ENCODE data around the gene ANKH.

Gene ANKH

GRCh38 chr5:14678773-14679334 lies 192.7 kb downstream of the ANKH start:
- no peak for DNase-seq

GRCh38 chr5:14676320-14676719 lies 195.3 kb downstream of the ANKH start:
- no peak for DNase-seq

- DNase-seq = no peak
These were observed 195.7 kb downstream of the ANKH start for GRCh38 chr5:14675865-14676300.

- DNase-seq = no peak
These were observed 196.4 kb downstream of the ANKH start for GRCh38 chr5:14674983-14675854.

GRCh38 chr5:14673443-14673842 lies 198.1 kb downstream of the ANKH start:
- no peak for DNase-seq

- DNase-seq = no peak
These were observed 198.8 kb downstream of the ANKH start for GRCh38 chr5:14672484-14673394.

GRCh38 chr5:14672082-14672481 lies 199.5 kb downstream of the ANKH start:
- DNase-seq = no peak

GRCh38 chr5:14671414-14671813 lies 200.2 kb downstream of the ANKH start:
- no peak for DNase-seq

GRCh38 chr5:14669975-14670374 lies 201.6 kb downstream of the ANKH start:
- no peak for DNase-seq

- no peak for DNase-seq
These were observed 202.2 kb downstream of the ANKH start for GRCh38 chr5:14669415-14669814.

- DNase-seq = no peak
These were observed 203.4 kb downstream of the ANKH start for GRCh38 chr5:14668181-14668591.

GRCh38 chr5:14667770-14668169 lies 203.8 kb downstream of the ANKH start:
- no peak for DNase-seq

- DNase-seq = no peak
These were observed 204.3 kb downstream of the ANKH start for GRCh38 chr5:14667290-14667689.

GRCh38 chr5:14666357-14666756 lies 205.2 kb downstream of the ANKH start:
- DNase-seq = no peak

- peak; percentile 43 for DNase-seq
These were observed 205.6 kb downstream of the ANKH start for GRCh38 chr5:14665949-14666348.

- peak; percentile 45 for DNase-seq
These were observed 206.3 kb downstream of the ANKH start for GRCh38 chr5:14665101-14665822.

GRCh38 chr5:14664270-14665100 lies 207.1 kb downstream of the ANKH start, which contains the start of gene OTULIN:
TSS of gene OTULIN (plus strand) at chr5:14664718. CDS start at chr5:14664826, 108 bp downstream.
- DNase-seq = peak; percentile 89

- DNase-seq = peak; percentile 22
These were observed 207.8 kb downstream of the ANKH start for GRCh38 chr5:14663734-14664269.

- no peak for DNase-seq
These were observed 208.8 kb downstream of the ANKH start for GRCh38 chr5:14662721-14663260.

- DNase-seq = no peak
These were observed 210.7 kb downstream of the ANKH start for GRCh38 chr5:14660833-14661232.
